HG02763 (cell line): ENCODE data around the gene FOXP2.
"Not testable (repeated sequence)": the region's sequence is repeated elsewhere in the genome, so short reads cannot be mapped to it uniquely, and the experiment has no call there.

Experiments used
- ATAC-seq: cut with Tn5 transposase; IDR thresholded peaks from one replicate; pipeline ENCODE4 v1.9.1; 2021; ENCODE audit warnings: mild to moderate bottlenecking, moderate library complexity; ENCODE audit not compliant: unreplicated experiment

The FOXP2 gene

GRCh38 chr7:114414156-114415063, at the start of gene FOXP2:
TSS of gene FOXP2 (plus strand) at chr7:114414815. CDS start at chr7:114426512, 11,697 bp downstream.
- no peak for ATAC-seq

GRCh38 chr7:114365791-114366190, 48.8 kb upstream of the FOXP2 start:
- no peak for ATAC-seq

- no peak for ATAC-seq
Measured at GRCh38 chr7:114368492-114368891, 46.1 kb upstream of the FOXP2 start.

GRCh38 chr7:114369294-114369693, 45.3 kb upstream of the FOXP2 start:
- ATAC-seq: no peak

GRCh38 chr7:114372619-114373018, 42.0 kb upstream of the FOXP2 start:
- no peak for ATAC-seq

GRCh38 chr7:114375907-114376306, 38.7 kb upstream of the FOXP2 start:
- ATAC-seq: no peak

- ATAC-seq: not testable (repeated sequence)
Measured at GRCh38 chr7:114383946-114384345, 30.7 kb upstream of the FOXP2 start.

- ATAC-seq: not testable (repeated sequence)
Measured at GRCh38 chr7:114384346-114384745, 30.3 kb upstream of the FOXP2 start.

- ATAC-seq: no peak
Measured at GRCh38 chr7:114388021-114388420, 26.6 kb upstream of the FOXP2 start.

GRCh38 chr7:114392686-114393085, 21.9 kb upstream of the FOXP2 start:
- no peak for ATAC-seq

GRCh38 chr7:114402876-114403635, 11.6 kb upstream of the FOXP2 start:
- no peak for ATAC-seq

- no peak for ATAC-seq
Measured at GRCh38 chr7:114405427-114405826, 9.2 kb upstream of the FOXP2 start.

GRCh38 chr7:114409750-114410149, 4.9 kb upstream of the FOXP2 start:
- no peak for ATAC-seq

GRCh38 chr7:114412548-114412947, 2.1 kb upstream of the FOXP2 start:
- ATAC-seq: no peak

GRCh38 chr7:114413761-114414155, 857 bp upstream of the FOXP2 start:
- ATAC-seq: no peak

GRCh38 chr7:114415064-114415989, 712 bp downstream of the FOXP2 start:
- no peak for ATAC-seq

- ATAC-seq: no peak
Measured at GRCh38 chr7:114416129-114416990, 1.7 kb downstream of the FOXP2 start.

GRCh38 chr7:114417290-114417689, 2.7 kb downstream of the FOXP2 start:
- ATAC-seq: no peak

GRCh38 chr7:114418117-114418516, 3.5 kb downstream of the FOXP2 start:
- no peak for ATAC-seq
